Gastroesophageal sphincter (tissue), 4 donors: ENCODE data around the gene GFOD2. TPM values are rescaled to one million over a fixed set of nuclear protein-coding genes. Genes with fewer than 3 reads are reported as not detected.

Experiments used
- ATAC-seq: fragments of 150-250 bp; one replicate; pipeline ENCODE4 v1.9.1; 2016; ENCODE audit warnings: mild to moderate bottlenecking, moderate library complexity
- H3K27ac ChIP-seq, 4 donors: fragments of 200-600 bp; sonication (generic) in 3 of 4; 1 replicate in 3 of 4; 2 replicates in 1 of 4; pipeline ENCODE4 v1.5.1; 2016 to 2019
- H3K27me3 ChIP-seq: fragments of 200-600 bp; sonication (generic); one replicate; pipeline ENCODE4 v1.5.1; 2019
- H3K36me3 ChIP-seq, 2 donors: fragments of 200-600 bp; sonication (generic); one replicate each; pipeline ENCODE4 v1.5.1; 2019; ENCODE audit warnings: control low read depth in 1 of 2
- H3K4me1 ChIP-seq, 3 donors: fragments of 200-600 bp; sonication (generic); 1 replicate in 2 of 3; 2 replicates in 1 of 3; pipeline ENCODE4 v1.5.1; 2016 to 2019; ENCODE audit warnings: control low read depth in 2 of 3
- H3K4me3 ChIP-seq, 2 donors: fragments of 200-600 bp; sonication (generic); one replicate each; pipeline ENCODE4 v1.5.1; 2019; ENCODE audit warnings: mild to moderate bottlenecking in 1 of 2, moderate library complexity in 1 of 2
- H3K9me3 ChIP-seq, 3 donors: fragments of 200-600 bp; sonication (generic); one replicate each; pipeline ENCODE4 v1.5.1; 2017 to 2019; ENCODE audit warnings: control low read depth in 2 of 3
- CTCF ChIP-seq, 4 experiments: fragments of 200-600 bp in 2 of 4; fragments of 450-650 bp in 2 of 4; sonication (generic) in 1 of 4; IDR thresholded peaks; one replicate each; pipeline ENCODE4 v1.5.1; 2017 to 2019; ENCODE audit warnings: antibody characterized with exemption in 4 of 4, mild to moderate bottlenecking in 2 of 4, moderate library complexity in 2 of 4
- EP300 ChIP-seq: sonication (generic); formaldehyde crosslinking; IDR thresholded peaks from one replicate; pipeline ENCODE4 v1.6.1; 2017; ENCODE audit warnings: antibody characterized with exemption, mild to moderate bottlenecking
- POLR2A ChIP-seq, 2 donors: fragments of 450-650 bp; IDR thresholded peaks; one replicate each; pipeline ENCODE4 v1.6.1; 2017; ENCODE audit warnings: antibody characterized with exemption in 2 of 2, mild to moderate bottlenecking in 2 of 2, moderate library complexity in 1 of 2
- POLR2AphosphoS5 ChIP-seq: sonication (generic); formaldehyde crosslinking; IDR thresholded peaks from one replicate; pipeline ENCODE4 v1.6.1; 2017; ENCODE audit warnings: antibody characterized with exemption
- WGBS, 2 donors: methylation state at CpG; one replicate each; pipeline ENCODE4 v1.1.5; 2018; ENCODE audit warnings: low coverage in 1 of 2; 5-methylcytosine and 5-hydroxymethylcytosine counted together
- total RNA-seq, 4 donors: library from RNA; depleted of rRNA; stranded (reverse); fragments of >200 nt; gene quantifications; one replicate each; pipeline ENCODE4 v1.1.0, GENCODE V29; 2016

The GFOD2 gene
- total RNA-seq, 4 donors from 2014 or later = 16.3 to 24.9 (median 20.1) TPM

- peak within 1 kb of the TSS; percentile 57 to 89 for H3K4me3 ChIP-seq
- peaks cover 0 to 41% (median 18%) of the 10 kb centered on the region in 3 donors for H3K4me1 ChIP-seq
- H3K9me3 ChIP-seq = no peaks in the 10 kb centered on the region
- no CpG with 5 or more reads among the region's 48 CpGs for WGBS, 2 donors
- peak within 1 kb of the TSS; percentile 89 to 98 (median 96) for H3K27ac ChIP-seq
- H3K27me3 ChIP-seq = peaks cover 1% of the 10 kb centered on the region
- peak; percentile 93 for ATAC-seq
- no peak for TF ChIP-seq POLR2AphosphoS5
- TF ChIP-seq POLR2A (IDR thresholded peaks at IDR 0.05) = no peak
- peak in 1 of 4 experiments; percentile 41 for TF ChIP-seq CTCF (IDR thresholded peaks at IDR 0.05)
- TF ChIP-seq EP300 = no peak
- peaks cover 0 to 55% of the 10 kb centered on the region in 2 donors for H3K36me3 ChIP-seq
Observed at GRCh38 chr16:67660564-67661028, 58.5 kb downstream of the GFOD2 start, which contains the start of gene PARD6A. Gene PARD6A, plus strand, starts transcription at chr16:67660960. Its CDS starts 79 bp downstream, at chr16:67661039.

GRCh38 chr16:67659675-67660563 is 59.2 kb downstream of the GFOD2 start, which contains the start of gene ACD:
Gene ACD, minus strand, starts transcription at chr16:67660260. Its CDS starts 40 bp downstream, at chr16:67660220.
- peak; percentile 86 for ATAC-seq
- peaks cover 8% of the 10 kb centered on the region for H3K27me3 ChIP-seq
- peak within 1 kb of the TSS; percentile 89 to 98 (median 96) for H3K27ac ChIP-seq
- H3K36me3 ChIP-seq = peaks cover 0 to 53% of the 10 kb centered on the region in 2 donors
- no CpG with 5 or more reads among the region's 83 CpGs for WGBS, 2 donors
- peak within 1 kb of the TSS; percentile 57 to 89 for H3K4me3 ChIP-seq
- TF ChIP-seq EP300 (no peak), POLR2AphosphoS5 (peak; percentile 70), CTCF (IDR thresholded peaks at IDR 0.05) (peak in 2 of 4 experiments; percentile 2 to 22), POLR2A (IDR thresholded peaks at IDR 0.05) (peak; percentile 67 to 80)
- peaks cover 0 to 34% (median 14%) of the 10 kb centered on the region in 3 donors for H3K4me1 ChIP-seq
- H3K9me3 ChIP-seq = no peaks in the 10 kb centered on the region

- Histone ChIP-seq H3K27ac (peak overlapping the region in 3 of 4 donors; percentile 95 to 98 (median 98)), H3K4me3 (peak overlapping the region; percentile 57 to 89), H3K9me3 (no peaks in the 10 kb centered on the region), H3K4me1 (peaks cover 0 to 27% (median 14%) of the 10 kb centered on the region in 3 donors), H3K36me3 (peaks cover 0 to 44% of the 10 kb centered on the region in 2 donors), H3K27me3 (peaks cover 17% of the 10 kb centered on the region)
- 37% methylated on average over 10 of the region's 21 CpGs; no CpG with 5 or more reads in 1 of the 2 donors for WGBS, 2 donors
- no peak for ATAC-seq
- no peak for TF ChIP-seq POLR2AphosphoS5
- no peak for TF ChIP-seq POLR2A (IDR thresholded peaks at IDR 0.05)
- no peak for TF ChIP-seq CTCF (IDR thresholded peaks at IDR 0.05)
- no peak for TF ChIP-seq EP300
Observed at GRCh38 chr16:67658849-67659674, 60.1 kb downstream of the GFOD2 start.

- Histone ChIP-seq H3K4me1 (peaks cover 5 to 39% (median 22%) of the 10 kb centered on the region in 3 donors), H3K27ac (no peak overlapping the region), H3K4me3 (no peak overlapping the region), H3K27me3 (peaks cover 28% of the 10 kb centered on the region), H3K36me3 (peaks cover 0 to 33% of the 10 kb centered on the region in 2 donors), H3K9me3 (no peaks in the 10 kb centered on the region)
- no peak for TF ChIP-seq EP300
- no peak for TF ChIP-seq POLR2AphosphoS5
- no peak for TF ChIP-seq POLR2A (IDR thresholded peaks at IDR 0.05)
- TF ChIP-seq CTCF (IDR thresholded peaks at IDR 0.05) = no peak
- ATAC-seq = no peak
- 80% methylated on average over 1 of the region's 18 CpGs; no CpG with 5 or more reads in 1 of the 2 donors for WGBS, 2 donors
Observed at GRCh38 chr16:67657751-67658518, 61.2 kb downstream of the GFOD2 start.
